Endometrial microvascular endothelial cells (primary cell): ENCODE measurements around the gene TLR3. TPM values are rescaled to one million over a fixed set of nuclear protein-coding genes. Genes with fewer than 3 reads are reported as not detected.

Source experiments
- in situ Hi-C: cut with HindIII; loops from 2 replicates; pipeline ENCODE4 v1.10.0; 2017; ENCODE audit warnings: low sequenced_read_pairs, low pct_unique_long_range_greater_than_20kb; ENCODE audit errors: inconsistent ontology term
- total RNA-seq: library from RNA; depleted of rRNA; stranded (reverse); fragments of >200 nt; gene quantifications from one replicate; pipeline ENCODE4 v1.2.3, GENCODE V29; 2015; ENCODE audit errors: inconsistent ontology term

The TLR3 gene
- total RNA-seq, result 10.7 TPM

- in situ Hi-C loops, result no loop called here
Observed at GRCh38 chr4:186068581-186069348, at the start of gene TLR3. Gene TLR3 (plus strand): TSS chr4:186069156. CDS start chr4:186076620, 7,464 bp downstream.

GRCh38 chr4:186019269-186019668 is 49.7 kb upstream of the TLR3 start:
- in situ Hi-C loops, result no loop called here

- in situ Hi-C loops, result no loop called here
Observed at GRCh38 chr4:186020106-186020792, 48.7 kb upstream of the TLR3 start.

GRCh38 chr4:186020793-186021407 is 48.1 kb upstream of the TLR3 start:
- in situ Hi-C loops, result no loop called here

GRCh38 chr4:186021461-186022167 is 47.3 kb upstream of the TLR3 start:
- in situ Hi-C loops, result no loop called here

- in situ Hi-C loops, result no loop called here
Observed at GRCh38 chr4:186023975-186024374, 45.0 kb upstream of the TLR3 start.

GRCh38 chr4:186024637-186025407 is 44.1 kb upstream of the TLR3 start:
- in situ Hi-C loops, result loop anchor here (25.0 kb wide), 1 partner anchor 388 kb away; no protein-coding TSS in a partner anchor

GRCh38 chr4:186025408-186025690 is 43.6 kb upstream of the TLR3 start:
- in situ Hi-C loops, result loop anchor here (25.0 kb wide), 1 partner anchor 388 kb away; no protein-coding TSS in a partner anchor

- in situ Hi-C loops, result loop anchor here (25.0 kb wide), 1 partner anchor 390 kb away; no protein-coding TSS in a partner anchor
Observed at GRCh38 chr4:186027405-186027804, 41.6 kb upstream of the TLR3 start.

GRCh38 chr4:186029571-186030398 is 39.2 kb upstream of the TLR3 start:
- in situ Hi-C loops, result loop anchor here (25.0 kb wide), 1 partner anchor 392 kb away; no protein-coding TSS in a partner anchor

- in situ Hi-C loops, result loop anchor here (25.0 kb wide), 1 partner anchor 393 kb away; no protein-coding TSS in a partner anchor
Observed at GRCh38 chr4:186030399-186030775, 38.6 kb upstream of the TLR3 start.

- in situ Hi-C loops, result loop anchor here (25.0 kb wide), 1 partner anchor 393 kb away; no protein-coding TSS in a partner anchor
Observed at GRCh38 chr4:186030795-186031194, 38.2 kb upstream of the TLR3 start.

GRCh38 chr4:186032259-186032658 is 36.7 kb upstream of the TLR3 start:
- in situ Hi-C loops, result loop anchor here (25.0 kb wide), 1 partner anchor 395 kb away; no protein-coding TSS in a partner anchor

- in situ Hi-C loops, result loop anchor here (25.0 kb wide), 1 partner anchor 396 kb away; no protein-coding TSS in a partner anchor
Observed at GRCh38 chr4:186033027-186033426, 35.9 kb upstream of the TLR3 start.

- in situ Hi-C loops, result loop anchor here (25.0 kb wide), 1 partner anchor 397 kb away; no protein-coding TSS in a partner anchor
Observed at GRCh38 chr4:186034613-186035012, 34.3 kb upstream of the TLR3 start.

- in situ Hi-C loops, result loop anchor here (25.0 kb wide), 1 partner anchor 400 kb away; no protein-coding TSS in a partner anchor
Observed at GRCh38 chr4:186036976-186037581, 31.9 kb upstream of the TLR3 start.
